Measurements from ENCODE around the gene GAGE12D.
"Not testable (repeated sequence)": the region's sequence is repeated elsewhere in the genome, so short reads cannot be mapped to it uniquely, and the experiment has no call there.

GAGE12D gene

GRCh38 chrX:49541433-49541832 lies at the start of gene GAGE12D:
Gene GAGE12D (plus strand): TSS chrX:49541733. CDS start chrX:49542888, 1,155 bp downstream.
- not testable (repeated sequence) for DNase-seq (ENCODE audit: low read depth, low spot score)

GRCh38 chrX:49531877-49532276 lies 9.7 kb upstream of the GAGE12D start, which contains the start of gene GAGE12C:
Gene GAGE12C (plus strand): TSS chrX:49532177. CDS start chrX:49533332, 1,155 bp downstream.
- DNase-seq (ENCODE audit: low read depth, low spot score): not testable (repeated sequence)

GRCh38 chrX:49550989-49551388 lies 9.5 kb downstream of the GAGE12D start, which contains the start of gene GAGE12E:
Gene GAGE12E (plus strand): TSS chrX:49551289. CDS start chrX:49552444, 1,155 bp downstream.
- not testable (repeated sequence) for DNase-seq (ENCODE audit: low read depth, low spot score)

- DNase-seq (ENCODE audit: low read depth, low spot score): not testable (repeated sequence)
These were observed 19.0 kb downstream of the GAGE12D start, which contains the start of gene GAGE12F for GRCh38 chrX:49560542-49560941. Gene GAGE12F (plus strand): TSS chrX:49560842. CDS start chrX:49561997, 1,155 bp downstream.

GRCh38 chrX:49568728-49569127 lies 27.2 kb downstream of the GAGE12D start:
- not testable (repeated sequence) for DNase-seq (ENCODE audit: low read depth, low spot score)

GRCh38 chrX:49569152-49569551 lies 27.6 kb downstream of the GAGE12D start:
- not testable (repeated sequence) for DNase-seq (ENCODE audit: low read depth, low spot score)

GRCh38 chrX:49570100-49570499 lies 28.6 kb downstream of the GAGE12D start, which contains the start of gene GAGE12G:
Gene GAGE12G (plus strand): TSS chrX:49570400. CDS start chrX:49571555, 1,155 bp downstream.
- not testable (repeated sequence) for DNase-seq (ENCODE audit: low read depth, low spot score)

GRCh38 chrX:49579649-49580048 lies 38.1 kb downstream of the GAGE12D start, which contains the start of gene GAGE12H:
Gene GAGE12H (plus strand): TSS chrX:49579949. CDS start chrX:49581104, 1,155 bp downstream.
- DNase-seq (ENCODE audit: low read depth, low spot score): not testable (repeated sequence)

- not testable (repeated sequence) for DNase-seq (ENCODE audit: low read depth, low spot score)
These were observed 47.7 kb downstream of the GAGE12D start, which contains the start of gene GAGE2A for GRCh38 chrX:49589196-49589595. Gene GAGE2A (plus strand): TSS chrX:49589496. CDS start chrX:49590651, 1,155 bp downstream.

GRCh38 chrX:49589769-49590478 lies 48.4 kb downstream of the GAGE12D start:
- not testable (repeated sequence) for DNase-seq (ENCODE audit: low read depth, low spot score)

GRCh38 chrX:49590488-49590887 lies 49.0 kb downstream of the GAGE12D start:
- not testable (repeated sequence) for DNase-seq (ENCODE audit: low read depth, low spot score)
